ENCODE measurements around the gene COMT.

DNA sequence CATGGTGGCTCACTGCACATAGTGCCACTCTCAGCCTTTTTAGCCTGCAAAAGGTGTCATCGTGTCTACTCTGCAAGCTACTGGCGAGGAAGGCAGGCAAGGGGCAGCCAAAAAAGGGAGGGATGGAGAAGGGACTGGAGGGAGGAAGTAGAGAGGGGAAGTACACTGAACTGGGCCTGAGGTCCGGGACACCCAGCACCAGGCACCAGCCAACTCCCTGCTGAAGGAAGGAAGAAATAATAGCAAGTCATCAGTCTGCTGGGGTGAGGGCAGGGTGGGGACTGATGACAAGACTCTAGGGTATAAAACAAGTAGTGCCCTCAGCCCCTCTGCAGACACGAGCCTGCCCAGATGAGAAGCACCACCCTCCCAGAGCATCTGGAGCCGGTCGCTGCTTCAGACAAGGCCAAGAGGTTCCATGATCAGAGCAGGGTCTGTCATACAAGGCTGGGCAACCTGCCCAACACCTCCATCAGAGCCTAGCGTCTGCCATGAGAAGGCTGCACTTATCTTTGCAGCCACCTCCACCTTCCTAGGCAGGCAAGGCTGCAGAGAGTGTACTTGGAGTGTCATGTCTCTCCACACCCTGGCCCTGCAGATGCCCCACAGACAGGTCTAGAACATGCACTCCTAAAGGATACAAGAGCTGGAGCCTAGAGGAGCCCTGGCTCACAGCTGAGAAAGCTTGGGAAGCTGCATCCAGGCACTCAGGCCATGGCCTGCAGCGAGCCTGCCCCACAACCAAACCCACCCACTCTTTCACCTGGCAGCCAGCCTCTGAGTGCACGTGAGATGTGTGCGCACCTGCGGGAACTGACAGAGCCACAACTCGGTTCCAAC is 9.0 kb upstream of the COMT start:
- TF ChIP-seq, protein P1, sequence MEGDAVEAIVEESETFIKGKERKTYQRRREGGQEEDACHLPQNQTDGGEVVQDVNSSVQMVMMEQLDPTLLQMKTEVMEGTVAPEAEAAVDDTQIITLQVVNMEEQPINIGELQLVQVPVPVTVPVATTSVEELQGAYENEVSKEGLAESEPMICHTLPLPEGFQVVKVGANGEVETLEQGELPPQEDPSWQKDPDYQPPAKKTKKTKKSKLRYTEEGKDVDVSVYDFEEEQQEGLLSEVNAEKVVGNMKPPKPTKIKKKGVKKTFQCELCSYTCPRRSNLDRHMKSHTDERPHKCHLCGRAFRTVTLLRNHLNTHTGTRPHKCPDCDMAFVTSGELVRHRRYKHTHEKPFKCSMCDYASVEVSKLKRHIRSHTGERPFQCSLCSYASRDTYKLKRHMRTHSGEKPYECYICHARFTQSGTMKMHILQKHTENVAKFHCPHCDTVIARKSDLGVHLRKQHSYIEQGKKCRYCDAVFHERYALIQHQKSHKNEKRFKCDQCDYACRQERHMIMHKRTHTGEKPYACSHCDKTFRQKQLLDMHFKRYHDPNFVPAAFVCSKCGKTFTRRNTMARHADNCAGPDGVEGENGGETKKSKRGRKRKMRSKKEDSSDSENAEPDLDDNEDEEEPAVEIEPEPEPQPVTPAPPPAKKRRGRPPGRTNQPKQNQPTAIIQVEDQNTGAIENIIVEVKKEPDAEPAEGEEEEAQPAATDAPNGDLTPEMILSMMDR (IDR thresholded peaks at IDR 0.05), result no peak
- no peak for TF ChIP-seq POLR2A (IDR thresholded peaks at IDR 0.05)
- no peak for TF ChIP-seq EP300 (IDR thresholded peaks at IDR 0.05)
